B cell (primary cell): ENCODE data around the gene PLEKHA3. TPM values are rescaled to one million over a fixed set of nuclear protein-coding genes. Genes with fewer than 3 reads are reported as not detected.

Source experiments
- ATAC-seq: fragments of 200-7000 bp; cut with Tn5 transposase; one replicate; pipeline ENCODE4 v1.10.0; 2021; ENCODE audit warnings: low read depth, mild to moderate bottlenecking, moderate number of reproducible peaks, moderate library complexity
- CTCF ChIA-PET: fragments of 350-600 bp; sonication (Branson Sonifier 250); formaldehyde crosslinking; loops from one replicate; lab custom pipeline; 2021; ENCODE audit warnings: antibody characterized with exemption, inconsistent platforms; lab: Charles Lee
- POLR2A ChIA-PET: fragments of 350-600 bp; sonication (Branson Sonifier 250); formaldehyde crosslinking; loops from one replicate; lab custom pipeline; 2021; ENCODE audit warnings: antibody characterized with exemption; lab: Charles Lee
- DNase-seq: peaks from one replicate; pipeline ENCODE4 v3.0.0; 2013
- H2AFZ ChIP-seq: 2 replicates; pipeline ENCODE4 v1.6.1; 2012; ENCODE audit warnings: mild to moderate bottlenecking, low read depth, low read length; ENCODE audit not compliant: insufficient read depth, poor library complexity, severe bottlenecking
- H3K27ac ChIP-seq, 2 donors: 1 replicate in 1 of 2; 2 replicates in 1 of 2; pipeline ENCODE4 v1.5.1; 2012 to 2013; ENCODE audit warnings: low read length in 2 of 2, mild to moderate bottlenecking in 2 of 2, moderate library complexity in 1 of 2
- H3K27me3 ChIP-seq, 4 experiments: fragments of 200-600 bp in 1 of 4; sonication (generic) in 1 of 4; replicated peaks in 1 of 4; 1 replicate in 2 of 4; 2 replicates in 2 of 4; pipeline versions ENCODE4 v1.6.1 to v1.7.0; 2013 to 2016; ENCODE audit warnings: low read length in 3 of 4, mild to moderate bottlenecking in 2 of 4, mixed read lengths in 1 of 4, moderate library complexity in 1 of 4; ENCODE audit not compliant: insufficient read depth in 4 of 4, control insufficient read depth in 3 of 4; ENCODE audit errors: control extremely low read depth in 1 of 4
- H3K36me3 ChIP-seq, 2 experiments: replicated peaks in 1 of 2; 1 replicate in 1 of 2; 2 replicates in 1 of 2; pipeline versions ENCODE4 v1.6.1 to v1.7.1; 2013; ENCODE audit warnings: low read length in 1 of 2; ENCODE audit not compliant: insufficient read depth in 2 of 2, control insufficient read depth in 1 of 2; ENCODE audit errors: control extremely low read depth in 1 of 2, extremely low read depth in 1 of 2
- H3K4me1 ChIP-seq, 2 donors: fragments of 200-600 bp in 1 of 2; sonication (generic) in 1 of 2; 1 replicate in 1 of 2; 2 replicates in 1 of 2; pipeline versions ENCODE4 v1.5.1 to v1.6.1; 2013 to 2017; ENCODE audit warnings: low read length in 2 of 2; ENCODE audit not compliant: control insufficient read depth in 2 of 2, insufficient read depth in 2 of 2
- H3K4me2 ChIP-seq: replicated peaks from 2 replicates; pipeline ENCODE3; 2012; ENCODE audit warnings: mild to moderate bottlenecking, low read depth, low read length; ENCODE audit not compliant: poor library complexity, severe bottlenecking
- H3K4me3 ChIP-seq, 5 experiments: fragments of 200-600 bp in 1 of 5; sonication (generic) in 1 of 5; 1 replicate in 3 of 5; 2 replicates in 2 of 5; pipeline versions ENCODE4 v1.5.1 to v1.7.0; 2011 to 2016; ENCODE audit warnings: low read length in 4 of 5, mild to moderate bottlenecking in 4 of 5, low read depth in 2 of 5, control low read depth in 1 of 5, moderate library complexity in 1 of 5; ENCODE audit not compliant: insufficient read depth in 1 of 5; ENCODE audit errors: control extremely low read depth in 1 of 5, extremely low read depth in 1 of 5
- H3K79me2 ChIP-seq: fragments of 200-600 bp; sonication (generic); one replicate; pipeline ENCODE4 v1.6.0; 2016; ENCODE audit warnings: low read length; ENCODE audit not compliant: control insufficient read depth, insufficient read depth
- H3K9ac ChIP-seq: fragments of 200-600 bp; sonication (generic); 2 replicates; pipeline ENCODE4 v1.6.1; 2017; ENCODE audit warnings: mild to moderate bottlenecking, low read length, moderate library complexity
- H3K9me3 ChIP-seq, 3 donors: one replicate each; pipeline versions ENCODE4 v1.6.1 to v1.7.1; 2013; ENCODE audit warnings: low read length in 2 of 3; ENCODE audit not compliant: control insufficient read depth in 2 of 3, insufficient read depth in 1 of 3; ENCODE audit errors: control extremely low read depth in 1 of 3
- H4K20me1 ChIP-seq: 2 replicates; pipeline ENCODE4 v1.6.0; 2012; ENCODE audit warnings: mild to moderate bottlenecking, low read length; ENCODE audit not compliant: insufficient read depth, control insufficient read depth, poor library complexity, severe bottlenecking
- H3K27ac Mint-ChIP-seq: one replicate; pipeline ENCODE4 v1.8.0; 2021; ENCODE audit warnings: mixed read lengths
- H3K27me3 Mint-ChIP-seq: one replicate; pipeline ENCODE4 v1.8.0; 2021; ENCODE audit warnings: mixed read lengths
- H3K4me1 Mint-ChIP-seq: one replicate; pipeline ENCODE4 v1.8.0; 2021; ENCODE audit warnings: mixed read lengths
- H3K4me3 Mint-ChIP-seq: one replicate; pipeline ENCODE4 v1.8.0; 2021; ENCODE audit warnings: mixed read lengths
- H3K9me3 Mint-ChIP-seq: one replicate; pipeline ENCODE4 v1.8.0; 2022; ENCODE audit warnings: mixed read lengths; ENCODE audit not compliant: insufficient read depth
- CTCF ChIP-seq: fragments of 200-600 bp; IDR thresholded peaks from one replicate; pipeline ENCODE4 v1.8.0; 2022; ENCODE audit warnings: antibody characterized with exemption, mild to moderate bottlenecking
- EZH2 ChIP-seq: IDR thresholded peaks from 2 replicates; pipeline ENCODE4 v1.6.1; 2012; ENCODE audit warnings: borderline replicate concordance, low read depth, mild to moderate bottlenecking, moderate library complexity, low read length; ENCODE audit not compliant: insufficient read depth, poor library complexity, severe bottlenecking
- WGBS: methylation state at CpG from one replicate; pipeline ENCODE4 v1.1.5; 2013; ENCODE audit warnings: missing lambda C conversion rate; ENCODE audit not compliant: insufficient coverage; 5-methylcytosine and 5-hydroxymethylcytosine counted together
- intact Hi-C: fragments of 100-400 bp; cut with micrococcal nuclease; formaldehyde crosslinking; loops from one replicate; pipeline ENCODE4 v1.10.0; 2022
- polyA plus RNA-seq: library from polyadenylated mRNA; depleted of rRNA; stranded (reverse); fragments of >200 nt; gene quantifications from 2 replicates; pipeline ENCODE4 v1.2.3, GENCODE V29; 2012
- total RNA-seq, 2 donors: library from RNA; stranded (reverse); fragments of 120-200 nt in 1 of 2; gene quantifications; 1 replicate in 1 of 2; 2 replicates in 1 of 2; pipeline versions ENCODE4 v1.2.3 to v1.2.4, GENCODE V29; 2013 to 2022

PLEKHA3 gene
- total and polyA plus RNA-seq, 2 donors (not counting 1 experiment from before 2014, with no cell fraction given) = 4.8 to 29.3 TPM

GRCh38 chr2:178542161-178542560 lies 61.9 kb downstream of the PLEKHA3 start:
- no peak overlapping the region for H3K4me3 Mint-ChIP-seq
- 97% methylated on average over 8 of the region's 12 CpGs for WGBS
- no peaks in the 10 kb centered on the region for H4K20me1 ChIP-seq
- POLR2A ChIA-PET = no interaction called here
- peaks cover 4% of the 10 kb centered on the region for H3K79me2 ChIP-seq
- TF ChIP-seq CTCF (no peak), EZH2 (no peak)
- H3K27ac ChIP-seq = no peak overlapping the region
- DNase-seq (no peak), ATAC-seq (no peak)
- no peaks in the 10 kb centered on the region for H3K9me3 ChIP-seq
- no peak overlapping the region for H3K27ac Mint-ChIP-seq
- H3K4me1 ChIP-seq = no peaks in the 10 kb centered on the region
- no peak overlapping the region for H3K4me2 ChIP-seq
- no peak overlapping the region for H2AFZ ChIP-seq
- H3K4me3 ChIP-seq = no peak overlapping the region
- no peaks in the 10 kb centered on the region for H3K9me3 Mint-ChIP-seq
- H3K4me1 Mint-ChIP-seq = no peaks in the 10 kb centered on the region
- H3K36me3 ChIP-seq = peaks cover 13 to 63% of the 10 kb centered on the region in 2 experiments
- no peaks in the 10 kb centered on the region for H3K27me3 ChIP-seq
- H3K9ac ChIP-seq = no peak overlapping the region
- intact Hi-C loops = no loop called here
- H3K27me3 Mint-ChIP-seq = no peaks in the 10 kb centered on the region
- CTCF ChIA-PET = no interaction called here

GRCh38 chr2:178542569-178542968 lies 62.3 kb downstream of the PLEKHA3 start:
- Mint-ChIP-seq H3K4me1 (no peaks in the 10 kb centered on the region), H3K27me3 (no peaks in the 10 kb centered on the region), H3K4me3 (no peak overlapping the region), H3K27ac (no peak overlapping the region), H3K9me3 (no peaks in the 10 kb centered on the region)
- no peaks in the 10 kb centered on the region for H3K27me3 ChIP-seq
- no peak overlapping the region for H3K27ac ChIP-seq
- ATAC-seq = no peak
- H4K20me1 ChIP-seq = no peaks in the 10 kb centered on the region
- intact Hi-C loops = no loop called here
- no peak overlapping the region for H3K4me2 ChIP-seq
- peaks cover 13 to 60% of the 10 kb centered on the region in 2 experiments for H3K36me3 ChIP-seq
- no peaks in the 10 kb centered on the region for H3K9me3 ChIP-seq
- DNase-seq = no peak
- no peak overlapping the region for H3K9ac ChIP-seq
- TF ChIP-seq CTCF (no peak), EZH2 (no peak)
- no peak overlapping the region for H3K4me3 ChIP-seq
- ChIA-PET POLR2A (no interaction called here), CTCF (no interaction called here)
- no peak overlapping the region for H2AFZ ChIP-seq
- no peaks in the 10 kb centered on the region for H3K4me1 ChIP-seq
- H3K79me2 ChIP-seq = peaks cover 4% of the 10 kb centered on the region
- WGBS = 77% methylated on average over 3 of the region's 5 CpGs
